Liver (tissue), 9 donors: ENCODE measurements around the gene TXNDC17. TPM values are rescaled to one million over a fixed set of nuclear protein-coding genes. Genes with fewer than 3 reads are reported as not detected.

Experiments used
- DNase-seq: peaks from one replicate; pipeline ENCODE4 v3.0.0-alpha.2; 2017; ENCODE audit warnings: low spot score
- H3K27ac ChIP-seq, 2 donors: one replicate each; pipeline ENCODE4 v1.7.0; 2013; ENCODE audit warnings: inconsistent platforms in 2 of 2, low read length in 2 of 2, control low read depth in 1 of 2, low read depth in 1 of 2, mild to moderate bottlenecking in 1 of 2
- H3K27me3 ChIP-seq, 4 donors: one replicate each; pipeline versions ENCODE4 v1.6.1 to v1.7.0; 2013; ENCODE audit warnings: low read length in 3 of 4, inconsistent platforms in 1 of 4, mild to moderate bottlenecking in 1 of 4, moderate library complexity in 1 of 4; ENCODE audit not compliant: control insufficient read depth in 4 of 4, insufficient read depth in 4 of 4
- H3K36me3 ChIP-seq, 4 donors: one replicate each; pipeline versions ENCODE4 v1.6.1 to v1.7.0; 2013; ENCODE audit warnings: low read length in 3 of 4, mild to moderate bottlenecking in 3 of 4, low read depth in 1 of 4, moderate library complexity in 1 of 4; ENCODE audit not compliant: control insufficient read depth in 4 of 4, insufficient read depth in 3 of 4
- H3K4me1 ChIP-seq, 4 donors: one replicate each; pipeline versions ENCODE4 v1.6.1 to v1.7.0; 2013; ENCODE audit warnings: low read length in 3 of 4, mild to moderate bottlenecking in 3 of 4, moderate library complexity in 1 of 4; ENCODE audit not compliant: control insufficient read depth in 4 of 4, insufficient read depth in 4 of 4
- H3K4me3 ChIP-seq, 3 donors: one replicate each; pipeline versions ENCODE4 v1.6.1 to v1.7.0; 2013; ENCODE audit warnings: low read length in 3 of 3, control low read depth in 1 of 3, low read depth in 1 of 3, mild to moderate bottlenecking in 1 of 3
- H3K9ac ChIP-seq, 2 donors: one replicate each; pipeline ENCODE4 v1.7.0; 2013; ENCODE audit warnings: low read length in 2 of 2, mild to moderate bottlenecking in 2 of 2, moderate library complexity in 2 of 2, control low read depth in 1 of 2, low read depth in 1 of 2
- H3K9me3 ChIP-seq, 4 donors: one replicate each; pipeline versions ENCODE4 v1.6.1 to v1.7.0; 2013; ENCODE audit warnings: low read length in 3 of 4; ENCODE audit not compliant: control insufficient read depth in 4 of 4
- CTCF ChIP-seq: fragments of 150-350 bp; IDR thresholded peaks from 2 replicates; pipeline ENCODE4 v1.5.1; 2017; ENCODE audit warnings: improper control_type of control experiment, low read depth, low read length; ENCODE audit not compliant: missing input control
- EGR1 ChIP-seq, 2 donors: IDR thresholded peaks; 2 replicates each; pipeline ENCODE4 v1.6.1; 2016 to 2018; ENCODE audit warnings: antibody characterized with exemption in 2 of 2, low read depth in 2 of 2
- FOXA1 ChIP-seq: IDR thresholded peaks from 2 replicates; pipeline ENCODE4 v1.6.1; 2016; ENCODE audit warnings: antibody characterized with exemption
- FOXA2 ChIP-seq: IDR thresholded peaks from 2 replicates; pipeline ENCODE4 v1.6.1; 2016; ENCODE audit warnings: antibody characterized with exemption
- GABPA ChIP-seq, 2 donors: IDR thresholded peaks in 1 of 2; conservative IDR thresholded peaks in 1 of 2; 2 replicates each; pipeline ENCODE4 v1.6.1; 2016; ENCODE audit warnings: antibody characterized with exemption in 2 of 2, mild to moderate bottlenecking in 1 of 2, moderate library complexity in 1 of 2
- HNF4A ChIP-seq, 2 donors: conservative IDR thresholded peaks; 2 replicates each; pipeline ENCODE4 v1.6.1; 2016; ENCODE audit warnings: antibody characterized with exemption in 2 of 2, mild to moderate bottlenecking in 2 of 2
- HNF4G ChIP-seq: IDR thresholded peaks from 2 replicates; pipeline ENCODE4 v1.6.1; 2016; ENCODE audit warnings: antibody characterized with exemption
- JUND ChIP-seq, 2 donors: IDR thresholded peaks; 2 replicates each; pipeline ENCODE4 v1.6.1; 2016; ENCODE audit warnings: antibody characterized with exemption in 2 of 2
- MAX ChIP-seq: IDR thresholded peaks from 2 replicates; pipeline ENCODE4 v1.6.1; 2016; ENCODE audit warnings: antibody characterized with exemption
- NR2F2 ChIP-seq: IDR thresholded peaks from 2 replicates; pipeline ENCODE4 v1.6.1; 2016; ENCODE audit warnings: antibody characterized with exemption
- RAD21 ChIP-seq, 2 donors: IDR thresholded peaks; 2 replicates each; pipeline ENCODE4 v1.6.1; 2016; ENCODE audit warnings: antibody characterized with exemption in 2 of 2, mild to moderate bottlenecking in 2 of 2
- REST ChIP-seq: IDR thresholded peaks from 2 replicates; pipeline ENCODE4 v1.6.1; 2016; ENCODE audit warnings: antibody characterized with exemption, mild to moderate bottlenecking
- RXRA ChIP-seq, 2 donors: IDR thresholded peaks; 2 replicates each; pipeline ENCODE4 v1.6.1; 2017 to 2018; ENCODE audit warnings: antibody characterized with exemption in 2 of 2, mild to moderate bottlenecking in 1 of 2
- SP1 ChIP-seq: IDR thresholded peaks from 2 replicates; pipeline ENCODE4 v1.6.1; 2018; ENCODE audit warnings: antibody characterized with exemption, mild to moderate bottlenecking
- TAF1 ChIP-seq: conservative IDR thresholded peaks from 2 replicates; pipeline ENCODE4 v1.6.1; 2016; ENCODE audit warnings: antibody characterized with exemption, mild to moderate bottlenecking
- YY1 ChIP-seq: IDR thresholded peaks from 2 replicates; pipeline ENCODE4 v1.6.1; 2016; ENCODE audit warnings: antibody characterized with exemption, mild to moderate bottlenecking
- ZBTB33 ChIP-seq: IDR thresholded peaks from 2 replicates; pipeline ENCODE4 v1.6.1; 2016; ENCODE audit warnings: antibody characterized with exemption
- WGBS: extraction: QIAGEN DNeasy Blood & Tissue Kit; methylation state at CpG from one replicate; pipeline ENCODE4 v1.1.7; 2013; 5-methylcytosine and 5-hydroxymethylcytosine counted together
- polyA plus RNA-seq, 2 donors: library from polyadenylated mRNA; stranded (reverse) in 1 of 2; unstranded in 1 of 2; fragments of 200-250 nt in 1 of 2; fragments of >200 nt in 1 of 2; fragmentation: Nextera tagmentation in 1 of 2; extraction: Ambion mirVana in 1 of 2; gene quantifications; one replicate each; pipeline versions ENCODE4 v1.2.1 to v1.2.3, GENCODE V29; 2013 to 2015
- total RNA-seq, 2 donors: library from RNA; depleted of rRNA; stranded (reverse); fragments of >200 nt; gene quantifications; one replicate each; pipeline ENCODE4 v1.2.3, GENCODE V29; 2014
- donor health status: healthy.
- donor health status: healthy.
- donor health status: healthy.
- donor health status: healthy.
- donor health status: healthy.

TXNDC17 gene
- total and polyA plus RNA-seq, 4 donors = 32.9 to 329 (median 99.6) TPM

- no peak for TF ChIP-seq CTCF
- TF ChIP-seq FOXA1 = no peak
- TF ChIP-seq YY1 = no peak
- no peak for TF ChIP-seq MAX
- no peak for TF ChIP-seq FOXA2
- TF ChIP-seq ZBTB33 = no peak
- no peak for TF ChIP-seq GABPA (IDR thresholded peaks at IDR 0.05 in 1 of 2, conservative IDR thresholded peaks at IDR 0.05 in 1 of 2)
- TF ChIP-seq TAF1 = no peak
- TF ChIP-seq RAD21 (IDR thresholded peaks at IDR 0.05) = no peak
- TF ChIP-seq EGR1 (IDR thresholded peaks at IDR 0.05; ENCODE audit: low read depth in 2 of 2) = no peak
- no peak for TF ChIP-seq RXRA (IDR thresholded peaks at IDR 0.05)
- TF ChIP-seq SP1 = no peak
- no peak for TF ChIP-seq JUND (IDR thresholded peaks at IDR 0.05)
- TF ChIP-seq HNF4G = no peak
- no peak for TF ChIP-seq NR2F2
- TF ChIP-seq HNF4A (conservative IDR thresholded peaks at IDR 0.05) = no peak
Measured at GRCh38 chr17:6636105-6636504, 4.8 kb upstream of the TXNDC17 start.

GRCh38 chr17:6636616-6637457 is 4.0 kb upstream of the TXNDC17 start:
- Histone ChIP-seq H3K27ac (no peak overlapping the region), H3K36me3 (peaks cover 0 to 15% (median 12%) of the 10 kb centered on the region in 4 donors), H3K9me3 (no peaks in the 10 kb centered on the region), H3K27me3 (no peaks in the 10 kb centered on the region), H3K4me3 (no peak overlapping the region), H3K9ac (no peak overlapping the region), H3K4me1 (peaks cover 3 to 26% (median 17%) of the 10 kb centered on the region in 4 donors)
- DNase-seq = no peak
- 95% methylated on average over 17 of the region's 17 CpGs for WGBS
- no peak for TF ChIP-seq CTCF
- no peak for TF ChIP-seq JUND (IDR thresholded peaks at IDR 0.05)
- TF ChIP-seq REST = no peak
- no peak for TF ChIP-seq EGR1 (IDR thresholded peaks at IDR 0.05; ENCODE audit: low read depth in 2 of 2)
- TF ChIP-seq YY1 = no peak
- TF ChIP-seq FOXA2 = no peak
- no peak for TF ChIP-seq NR2F2
- no peak for TF ChIP-seq FOXA1
- TF ChIP-seq MAX = no peak
- no peak for TF ChIP-seq ZBTB33
- no peak for TF ChIP-seq TAF1
- TF ChIP-seq SP1 = no peak
- no peak for TF ChIP-seq RXRA (IDR thresholded peaks at IDR 0.05)
- TF ChIP-seq HNF4A (conservative IDR thresholded peaks at IDR 0.05) = no peak

More at GRCh38 chr17:6636105-6636504, 4.8 kb upstream of the TXNDC17 start:
- WGBS = 86% methylated on average over 2 of the region's 2 CpGs
- Histone ChIP-seq H3K9me3 (no peaks in the 10 kb centered on the region), H3K27ac (no peak overlapping the region), H3K4me3 (no peak overlapping the region), H3K36me3 (peaks cover 0 to 19% (median 16%) of the 10 kb centered on the region in 4 donors), H3K27me3 (no peaks in the 10 kb centered on the region), H3K4me1 (peaks cover 3 to 21% (median 12%) of the 10 kb centered on the region in 4 donors), H3K9ac (no peak overlapping the region)
- DNase-seq = no peak
